ENCODE measurements around the gene MLLT1.

The MLLT1 gene

DNA sequence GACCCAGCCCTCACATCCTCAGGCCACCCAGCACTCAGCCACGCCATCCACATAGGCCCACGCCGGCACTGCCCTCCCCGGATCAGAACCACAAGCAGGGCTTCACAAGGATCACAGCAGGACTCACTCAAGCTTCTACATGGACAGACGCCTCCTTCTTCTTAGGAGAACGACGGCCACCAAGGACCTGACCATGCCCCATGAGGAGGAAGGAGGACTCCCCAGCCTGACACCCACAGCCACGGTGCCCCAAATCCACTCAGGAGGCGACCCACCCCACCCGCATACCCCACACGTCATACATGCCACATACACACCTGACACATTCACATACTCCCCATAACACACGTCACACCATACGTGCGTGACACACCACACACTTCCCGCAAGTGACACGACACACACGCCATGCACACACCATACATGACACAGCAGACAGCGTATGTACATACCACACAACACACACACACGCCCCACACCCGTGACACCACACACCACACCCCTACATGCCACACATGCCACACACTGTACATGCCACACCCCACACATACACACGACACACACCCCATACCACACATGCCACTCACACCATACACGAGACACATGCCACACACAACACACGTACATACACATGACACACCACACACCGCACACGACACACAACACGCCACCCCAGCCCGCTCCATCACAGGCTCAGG, 50.4 kb downstream of the MLLT1 start:
- H4K20me1 ChIP-seq (ENCODE audit: insufficient read depth, low read length), result peaks cover 47% of the 10 kb centered on the region
- H3K27me3 ChIP-seq (ENCODE audit: low read depth, low read length), result no peaks in the 10 kb centered on the region
- no peak overlapping the region for H3K4me2 ChIP-seq (ENCODE audit: low read length)
- H3K4me1 ChIP-seq (ENCODE audit: low read length), result no peaks in the 10 kb centered on the region
- H3K79me2 ChIP-seq (ENCODE audit: low read length), result peaks cover 86% of the 10 kb centered on the region
- H3K27ac ChIP-seq (ENCODE audit: low read length), result no peak overlapping the region
- no peaks in the 10 kb centered on the region for H3K9me3 ChIP-seq (ENCODE audit: insufficient read depth, low read length)
- peaks cover 14% of the 10 kb centered on the region for H3K36me3 ChIP-seq (replicated peaks; ENCODE audit: low read depth, low read length)
- H3K9ac ChIP-seq (ENCODE audit: low read length), result no peak overlapping the region
- no peak overlapping the region for H2AFZ ChIP-seq (ENCODE audit: low read depth, low read length)
- TF ChIP-seq EZH2phosphoT487 (IDR thresholded peaks at IDR 0.05; ENCODE audit: low read depth), result no peak
- TF ChIP-seq, protein P1, sequence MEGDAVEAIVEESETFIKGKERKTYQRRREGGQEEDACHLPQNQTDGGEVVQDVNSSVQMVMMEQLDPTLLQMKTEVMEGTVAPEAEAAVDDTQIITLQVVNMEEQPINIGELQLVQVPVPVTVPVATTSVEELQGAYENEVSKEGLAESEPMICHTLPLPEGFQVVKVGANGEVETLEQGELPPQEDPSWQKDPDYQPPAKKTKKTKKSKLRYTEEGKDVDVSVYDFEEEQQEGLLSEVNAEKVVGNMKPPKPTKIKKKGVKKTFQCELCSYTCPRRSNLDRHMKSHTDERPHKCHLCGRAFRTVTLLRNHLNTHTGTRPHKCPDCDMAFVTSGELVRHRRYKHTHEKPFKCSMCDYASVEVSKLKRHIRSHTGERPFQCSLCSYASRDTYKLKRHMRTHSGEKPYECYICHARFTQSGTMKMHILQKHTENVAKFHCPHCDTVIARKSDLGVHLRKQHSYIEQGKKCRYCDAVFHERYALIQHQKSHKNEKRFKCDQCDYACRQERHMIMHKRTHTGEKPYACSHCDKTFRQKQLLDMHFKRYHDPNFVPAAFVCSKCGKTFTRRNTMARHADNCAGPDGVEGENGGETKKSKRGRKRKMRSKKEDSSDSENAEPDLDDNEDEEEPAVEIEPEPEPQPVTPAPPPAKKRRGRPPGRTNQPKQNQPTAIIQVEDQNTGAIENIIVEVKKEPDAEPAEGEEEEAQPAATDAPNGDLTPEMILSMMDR (IDR thresholded peaks at IDR 0.05; ENCODE audit: low read depth, low read length), result no peak
- no peak overlapping the region for H3K4me3 ChIP-seq (ENCODE audit: low read length)

DNA sequence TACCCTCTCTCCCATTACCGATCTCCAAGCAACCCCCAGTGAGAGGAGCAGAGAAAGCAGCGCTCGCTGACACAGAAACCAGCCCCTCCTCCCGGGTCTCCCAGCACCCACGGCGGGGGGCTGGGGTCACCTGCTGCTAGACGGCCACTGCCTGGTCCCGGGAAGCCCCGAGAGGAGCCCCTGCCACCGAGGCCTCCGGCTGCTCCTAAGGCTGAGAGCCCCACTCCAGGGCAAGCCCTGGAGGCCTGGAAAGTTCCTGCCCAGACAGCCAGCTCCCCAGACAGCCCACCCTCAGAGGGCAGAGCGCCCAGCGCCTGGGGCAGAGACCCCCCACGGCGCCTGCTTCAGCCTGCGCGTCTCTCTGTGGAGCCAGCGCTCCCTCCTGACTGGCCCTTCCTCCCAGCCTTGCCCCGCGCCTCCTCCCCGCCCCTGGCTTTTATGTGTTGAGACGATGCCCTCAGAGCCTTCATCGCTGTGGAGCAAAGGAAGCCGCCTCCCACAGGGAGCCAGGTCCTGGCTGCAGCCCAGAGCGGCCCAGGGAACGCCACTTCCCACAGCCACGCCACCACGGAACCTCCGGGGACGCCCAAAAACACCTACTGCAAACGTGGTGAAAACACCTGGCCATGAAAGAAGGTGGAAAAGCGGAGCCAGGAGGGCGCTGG, 51.1 kb downstream of the MLLT1 start:
- no peak overlapping the region for H3K4me3 ChIP-seq (ENCODE audit: low read length)
- no peaks in the 10 kb centered on the region for H3K27me3 ChIP-seq (ENCODE audit: low read depth, low read length)
- H3K4me1 ChIP-seq (ENCODE audit: low read length), result no peaks in the 10 kb centered on the region
- H4K20me1 ChIP-seq (ENCODE audit: insufficient read depth, low read length), result peaks cover 46% of the 10 kb centered on the region
- no peak overlapping the region for H3K9ac ChIP-seq (ENCODE audit: low read length)
- H3K9me3 ChIP-seq (ENCODE audit: insufficient read depth, low read length), result no peaks in the 10 kb centered on the region
- H3K36me3 ChIP-seq (replicated peaks; ENCODE audit: low read depth, low read length), result peaks cover 14% of the 10 kb centered on the region
- no peak overlapping the region for H2AFZ ChIP-seq (ENCODE audit: low read depth, low read length)
- no peak overlapping the region for H3K27ac ChIP-seq (ENCODE audit: low read length)
- no peak overlapping the region for H3K4me2 ChIP-seq (ENCODE audit: low read length)
- no peak for TF ChIP-seq EZH2phosphoT487 (IDR thresholded peaks at IDR 0.05; ENCODE audit: low read depth)
- TF ChIP-seq, protein P1 (IDR thresholded peaks at IDR 0.05; ENCODE audit: low read depth, low read length), result no peak
- peaks cover 83% of the 10 kb centered on the region for H3K79me2 ChIP-seq (ENCODE audit: low read length)

GRCh38 chr19:6227936-6228325, 51.8 kb downstream of the MLLT1 start:
- peaks cover 38% of the 10 kb centered on the region for H4K20me1 ChIP-seq (ENCODE audit: insufficient read depth, low read length)
- no peaks in the 10 kb centered on the region for H3K27me3 ChIP-seq (ENCODE audit: low read depth, low read length)
- H2AFZ ChIP-seq (ENCODE audit: low read depth, low read length), result no peak overlapping the region
- H3K27ac ChIP-seq (ENCODE audit: low read length), result no peak overlapping the region
- H3K9ac ChIP-seq (ENCODE audit: low read length), result no peak overlapping the region
- no peaks in the 10 kb centered on the region for H3K9me3 ChIP-seq (ENCODE audit: insufficient read depth, low read length)
- H3K4me2 ChIP-seq (ENCODE audit: low read length), result no peak overlapping the region
- H3K4me1 ChIP-seq (ENCODE audit: low read length), result no peaks in the 10 kb centered on the region
- peaks cover 75% of the 10 kb centered on the region for H3K79me2 ChIP-seq (ENCODE audit: low read length)
- TF ChIP-seq, protein P1 (IDR thresholded peaks at IDR 0.05; ENCODE audit: low read depth, low read length), result no peak
- no peak for TF ChIP-seq EZH2phosphoT487 (IDR thresholded peaks at IDR 0.05; ENCODE audit: low read depth)
- H3K36me3 ChIP-seq (replicated peaks; ENCODE audit: low read depth, low read length), result peaks cover 14% of the 10 kb centered on the region
- no peak overlapping the region for H3K4me3 ChIP-seq (ENCODE audit: low read length)

GRCh38 chr19:6227156-6227935, 52.4 kb downstream of the MLLT1 start:
- H3K4me3 ChIP-seq (ENCODE audit: low read length), result no peak overlapping the region
- no peaks in the 10 kb centered on the region for H3K4me1 ChIP-seq (ENCODE audit: low read length)
- no peak overlapping the region for H3K9ac ChIP-seq (ENCODE audit: low read length)
- peaks cover 70% of the 10 kb centered on the region for H3K79me2 ChIP-seq (ENCODE audit: low read length)
- no peaks in the 10 kb centered on the region for H3K27me3 ChIP-seq (ENCODE audit: low read depth, low read length)
- peaks cover 33% of the 10 kb centered on the region for H4K20me1 ChIP-seq (ENCODE audit: insufficient read depth, low read length)
- H3K9me3 ChIP-seq (ENCODE audit: insufficient read depth, low read length), result no peaks in the 10 kb centered on the region
- H3K27ac ChIP-seq (ENCODE audit: low read length), result no peak overlapping the region
- H3K4me2 ChIP-seq (ENCODE audit: low read length), result no peak overlapping the region
- H3K36me3 ChIP-seq (replicated peaks; ENCODE audit: low read depth, low read length), result peaks cover 14% of the 10 kb centered on the region
- no peak for TF ChIP-seq EZH2phosphoT487 (IDR thresholded peaks at IDR 0.05; ENCODE audit: low read depth)
- TF ChIP-seq, protein P1 (IDR thresholded peaks at IDR 0.05; ENCODE audit: low read depth, low read length), result no peak
- no peak overlapping the region for H2AFZ ChIP-seq (ENCODE audit: low read depth, low read length)
